Adrenal gland (tissue), 5 donors: Measurements from ENCODE around the gene RPSA.

ENCODE experiments used
- POLR2A ChIP-seq, 2 donors: fragments of 450-650 bp; IDR thresholded peaks; one replicate each; pipeline ENCODE4 v1.6.1; 2017; ENCODE audit warnings: antibody characterized with exemption in 2 of 2, mild to moderate bottlenecking in 2 of 2, moderate library complexity in 1 of 2
- TF ChIP-seq, protein P1 (sequence below), 6 experiments: fragments of 450-650 bp in 4 of 6; fragments of 200-600 bp in 2 of 6; sonication (generic) in 1 of 6; IDR thresholded peaks; 1 replicate in 5 of 6; 2 replicates in 1 of 6; pipeline versions ENCODE4 v1.5.1 to v1.8.0; 2016 to 2021; ENCODE audit warnings: antibody characterized with exemption in 6 of 6, mild to moderate bottlenecking in 2 of 6, moderate library complexity in 1 of 6
- donor health status: DM: no; HTN: no; CAD: no.

DNA sequence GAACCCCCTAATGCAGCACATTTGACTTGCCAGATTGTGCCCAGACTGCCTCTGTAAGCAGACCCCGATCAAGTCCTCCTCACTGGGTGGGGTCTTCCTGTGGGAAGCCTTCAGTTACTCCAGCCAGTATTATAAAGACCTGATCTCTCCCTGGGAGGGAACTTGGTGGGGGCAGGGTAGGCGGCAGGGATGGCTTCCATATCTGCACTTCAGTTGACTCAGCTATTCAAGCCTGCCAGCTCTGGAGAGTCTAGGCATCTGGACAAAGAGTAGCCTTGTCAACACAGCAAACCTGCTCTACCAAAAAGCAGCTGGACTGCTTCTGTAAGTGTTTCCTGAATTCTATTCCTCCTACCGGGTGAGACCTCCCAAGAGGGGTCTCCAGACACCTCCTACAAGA is 44.3 kb upstream of the RPSA start:
- TF ChIP-seq, protein P1, sequence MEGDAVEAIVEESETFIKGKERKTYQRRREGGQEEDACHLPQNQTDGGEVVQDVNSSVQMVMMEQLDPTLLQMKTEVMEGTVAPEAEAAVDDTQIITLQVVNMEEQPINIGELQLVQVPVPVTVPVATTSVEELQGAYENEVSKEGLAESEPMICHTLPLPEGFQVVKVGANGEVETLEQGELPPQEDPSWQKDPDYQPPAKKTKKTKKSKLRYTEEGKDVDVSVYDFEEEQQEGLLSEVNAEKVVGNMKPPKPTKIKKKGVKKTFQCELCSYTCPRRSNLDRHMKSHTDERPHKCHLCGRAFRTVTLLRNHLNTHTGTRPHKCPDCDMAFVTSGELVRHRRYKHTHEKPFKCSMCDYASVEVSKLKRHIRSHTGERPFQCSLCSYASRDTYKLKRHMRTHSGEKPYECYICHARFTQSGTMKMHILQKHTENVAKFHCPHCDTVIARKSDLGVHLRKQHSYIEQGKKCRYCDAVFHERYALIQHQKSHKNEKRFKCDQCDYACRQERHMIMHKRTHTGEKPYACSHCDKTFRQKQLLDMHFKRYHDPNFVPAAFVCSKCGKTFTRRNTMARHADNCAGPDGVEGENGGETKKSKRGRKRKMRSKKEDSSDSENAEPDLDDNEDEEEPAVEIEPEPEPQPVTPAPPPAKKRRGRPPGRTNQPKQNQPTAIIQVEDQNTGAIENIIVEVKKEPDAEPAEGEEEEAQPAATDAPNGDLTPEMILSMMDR (IDR thresholded peaks at IDR 0.05), result no peak
- no peak for TF ChIP-seq POLR2A (IDR thresholded peaks at IDR 0.05)
